Panc1 (cell line): ENCODE results near the gene FMO3.

Experiments used
- POLR2AphosphoS5 ChIP-seq: IDR thresholded peaks from 2 replicates; pipeline ENCODE4 v1.6.1; 2012; ENCODE audit warnings: mild to moderate bottlenecking, low read depth, low read length, moderate library complexity
- SIN3A ChIP-seq: IDR thresholded peaks from 2 replicates; pipeline ENCODE4 v1.6.1; 2012; ENCODE audit warnings: low read depth, mild to moderate bottlenecking, low read length, moderate library complexity, borderline replicate concordance; ENCODE audit not compliant: insufficient read depth
- TCF7L2 ChIP-seq: IDR thresholded peaks from 2 replicates; pipeline ENCODE4 v1.6.1; 2011; ENCODE audit warnings: mild to moderate bottlenecking, low read depth, low read length, inconsistent platforms
- TF ChIP-seq, protein P1 (sequence below): fragments of 450-650 bp; IDR thresholded peaks from 2 replicates; pipeline ENCODE4 v1.5.1; 2017; ENCODE audit warnings: mild to moderate bottlenecking
- TF ChIP-seq, protein P2 (sequence below), 2 experiments: IDR thresholded peaks; 2 replicates each; pipeline ENCODE4 v1.6.1; 2011 to 2012; ENCODE audit warnings: low read depth in 2 of 2, control low read depth in 1 of 2, low read length in 1 of 2, mild to moderate bottlenecking in 1 of 2, moderate library complexity in 1 of 2; ENCODE audit not compliant: insufficient read depth in 1 of 2

DNA sequence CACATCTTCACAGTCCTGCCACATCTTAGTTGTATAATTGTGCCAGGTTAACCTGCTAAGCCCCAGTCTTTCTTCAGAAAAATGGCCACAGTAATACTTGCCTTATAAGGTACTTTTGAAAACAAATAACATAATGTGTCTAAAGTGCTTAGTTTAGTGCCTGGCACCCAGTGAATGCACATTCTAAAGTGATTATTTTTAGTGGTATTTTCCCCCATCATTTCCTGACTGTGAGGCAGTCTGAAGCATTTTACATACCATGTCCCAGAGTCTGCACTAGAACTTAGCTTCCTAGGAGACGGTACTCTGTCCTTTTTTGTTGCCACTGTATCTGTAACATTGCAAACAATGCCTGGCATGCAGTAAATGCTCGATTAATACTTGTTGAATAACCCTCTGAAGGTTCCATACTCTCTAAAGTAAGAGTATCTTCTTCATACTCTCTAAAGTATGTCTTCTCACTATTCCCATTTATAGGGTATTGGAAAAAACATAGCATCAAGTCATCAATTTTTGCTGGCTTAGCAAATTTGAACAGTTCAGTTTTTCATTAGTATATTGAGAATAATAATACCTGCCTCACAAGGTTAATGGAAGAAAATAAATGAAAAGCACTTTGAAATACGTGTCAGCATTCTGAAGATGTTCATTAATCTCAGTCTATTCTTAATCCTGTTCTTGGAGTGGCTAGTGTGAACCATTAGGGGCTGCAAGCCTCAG lies 43.7 kb downstream of the FMO3 start:
- TF ChIP-seq, protein P1, sequence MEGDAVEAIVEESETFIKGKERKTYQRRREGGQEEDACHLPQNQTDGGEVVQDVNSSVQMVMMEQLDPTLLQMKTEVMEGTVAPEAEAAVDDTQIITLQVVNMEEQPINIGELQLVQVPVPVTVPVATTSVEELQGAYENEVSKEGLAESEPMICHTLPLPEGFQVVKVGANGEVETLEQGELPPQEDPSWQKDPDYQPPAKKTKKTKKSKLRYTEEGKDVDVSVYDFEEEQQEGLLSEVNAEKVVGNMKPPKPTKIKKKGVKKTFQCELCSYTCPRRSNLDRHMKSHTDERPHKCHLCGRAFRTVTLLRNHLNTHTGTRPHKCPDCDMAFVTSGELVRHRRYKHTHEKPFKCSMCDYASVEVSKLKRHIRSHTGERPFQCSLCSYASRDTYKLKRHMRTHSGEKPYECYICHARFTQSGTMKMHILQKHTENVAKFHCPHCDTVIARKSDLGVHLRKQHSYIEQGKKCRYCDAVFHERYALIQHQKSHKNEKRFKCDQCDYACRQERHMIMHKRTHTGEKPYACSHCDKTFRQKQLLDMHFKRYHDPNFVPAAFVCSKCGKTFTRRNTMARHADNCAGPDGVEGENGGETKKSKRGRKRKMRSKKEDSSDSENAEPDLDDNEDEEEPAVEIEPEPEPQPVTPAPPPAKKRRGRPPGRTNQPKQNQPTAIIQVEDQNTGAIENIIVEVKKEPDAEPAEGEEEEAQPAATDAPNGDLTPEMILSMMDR: no peak
- TF ChIP-seq SIN3A (no peak), POLR2AphosphoS5 (no peak), TCF7L2 (no peak)
- TF ChIP-seq, protein P2, sequence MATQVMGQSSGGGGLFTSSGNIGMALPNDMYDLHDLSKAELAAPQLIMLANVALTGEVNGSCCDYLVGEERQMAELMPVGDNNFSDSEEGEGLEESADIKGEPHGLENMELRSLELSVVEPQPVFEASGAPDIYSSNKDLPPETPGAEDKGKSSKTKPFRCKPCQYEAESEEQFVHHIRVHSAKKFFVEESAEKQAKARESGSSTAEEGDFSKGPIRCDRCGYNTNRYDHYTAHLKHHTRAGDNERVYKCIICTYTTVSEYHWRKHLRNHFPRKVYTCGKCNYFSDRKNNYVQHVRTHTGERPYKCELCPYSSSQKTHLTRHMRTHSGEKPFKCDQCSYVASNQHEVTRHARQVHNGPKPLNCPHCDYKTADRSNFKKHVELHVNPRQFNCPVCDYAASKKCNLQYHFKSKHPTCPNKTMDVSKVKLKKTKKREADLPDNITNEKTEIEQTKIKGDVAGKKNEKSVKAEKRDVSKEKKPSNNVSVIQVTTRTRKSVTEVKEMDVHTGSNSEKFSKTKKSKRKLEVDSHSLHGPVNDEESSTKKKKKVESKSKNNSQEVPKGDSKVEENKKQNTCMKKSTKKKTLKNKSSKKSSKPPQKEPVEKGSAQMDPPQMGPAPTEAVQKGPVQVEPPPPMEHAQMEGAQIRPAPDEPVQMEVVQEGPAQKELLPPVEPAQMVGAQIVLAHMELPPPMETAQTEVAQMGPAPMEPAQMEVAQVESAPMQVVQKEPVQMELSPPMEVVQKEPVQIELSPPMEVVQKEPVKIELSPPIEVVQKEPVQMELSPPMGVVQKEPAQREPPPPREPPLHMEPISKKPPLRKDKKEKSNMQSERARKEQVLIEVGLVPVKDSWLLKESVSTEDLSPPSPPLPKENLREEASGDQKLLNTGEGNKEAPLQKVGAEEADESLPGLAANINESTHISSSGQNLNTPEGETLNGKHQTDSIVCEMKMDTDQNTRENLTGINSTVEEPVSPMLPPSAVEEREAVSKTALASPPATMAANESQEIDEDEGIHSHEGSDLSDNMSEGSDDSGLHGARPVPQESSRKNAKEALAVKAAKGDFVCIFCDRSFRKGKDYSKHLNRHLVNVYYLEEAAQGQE (IDR thresholded peaks at IDR 0.05; ENCODE audit: insufficient read depth in 1 of 2, low read depth in 2 of 2, low read length in 1 of 2): no peak
